ENCODE results near the gene KRTAP3-3. TPM values are rescaled to one million over a fixed set of nuclear protein-coding genes. Genes with fewer than 3 reads are reported as not detected.

KRTAP3-3 gene
- total RNA-seq, 1 experiment from 2014 or later = not detected

- Mint-ChIP-seq H3K4me1 (peaks cover 0 to 3% of the 10 kb centered on the region in 2 experiments; a peak in 1 of 4 replicates), H3K4me3 (no peak overlapping the region), H3K9me3 (no peaks in the 10 kb centered on the region), H3K27me3 (ENCODE audit: low read depth) (no peaks in the 10 kb centered on the region; the same call in 1 of the 2 replicates), H3K27ac (no peak overlapping the region), H3K36me3 (ENCODE audit: insufficient read depth in 1 of 3, low read depth in 3 of 3) (no peaks in the 10 kb centered on the region; a peak in 1 of 7 replicates)
- Histone ChIP-seq H3K27me3 (ENCODE audit: insufficient read depth, low read length) (no peaks in the 10 kb centered on the region), H2BK120ac (ENCODE audit: low read depth, low read length, poor library complexity, severe bottlenecking) (no peak overlapping the region), H2BK15ac (ENCODE audit: low read depth, low read length) (no peak overlapping the region), H3K56ac (ENCODE audit: insufficient read length, low read depth, low read length) (no peak overlapping the region), H3K18ac (ENCODE audit: insufficient read length, low read depth, low read length) (no peak overlapping the region), H4K20me1 (ENCODE audit: control insufficient read depth, insufficient read depth, insufficient read length) (no peaks in the 10 kb centered on the region), H3K79me2 (ENCODE audit: insufficient read depth, low read length) (no peaks in the 10 kb centered on the region), H3K23ac (ENCODE audit: insufficient read length, low read depth, low read length) (no peak overlapping the region), H4K5ac (ENCODE audit: insufficient read length, low read depth, low read length) (no peak overlapping the region), H2AK5ac (ENCODE audit: insufficient read length, low read length) (no peak overlapping the region), H3T11ph (ENCODE audit: low read length) (no peak overlapping the region), H3K9me3 (ENCODE audit: control insufficient read depth, low read depth, low read length) (no peaks in the 10 kb centered on the region), H3K79me1 (ENCODE audit: insufficient read depth, low read depth, low read length, poor library complexity, severe bottlenecking) (no peaks in the 10 kb centered on the region), H4K91ac (ENCODE audit: insufficient read length, low read depth, low read length) (no peak overlapping the region), H3K4me2 (ENCODE audit: insufficient read depth, insufficient read length, low read length) (no peak overlapping the region), H3K27ac (ENCODE audit: insufficient read length, low read depth, low read length) (no peak overlapping the region), H3K23me2 (ENCODE audit: insufficient read length, low read depth, low read length, poor library complexity, severe bottlenecking) (no peaks in the 10 kb centered on the region), H3K9ac (ENCODE audit: extremely low read depth, insufficient read length, low read length) (no peak overlapping the region), H2BK5ac (ENCODE audit: insufficient read length, low read length) (no peak overlapping the region), H3K4me1 (ENCODE audit: insufficient read depth, low read length) (no peaks in the 10 kb centered on the region), H3K14ac (ENCODE audit: insufficient read depth, low read length) (no peak overlapping the region), H4K8ac (replicated peaks; ENCODE audit: insufficient read length, low read depth, low read length) (no peak overlapping the region), H2BK20ac (ENCODE audit: low read depth, low read length, poor library complexity, severe bottlenecking) (no peak overlapping the region), H2BK12ac (ENCODE audit: insufficient read length, low read depth, low read length) (no peak overlapping the region), H3K4ac (ENCODE audit: low read depth, low read length) (no peak overlapping the region), H2AFZ (ENCODE audit: low read length) (no peak overlapping the region)
- no peak for DNase-seq
- no peak for TF ChIP-seq CTCF (conservative IDR thresholded peaks at IDR 0.05)
- no CpG with 5 or more reads among the region's 4 CpGs for WGBS (ENCODE audit: extremely low coverage, insufficient read length, low lambda C conversion rate)
Measured at GRCh38 chr17:40996829-40997228, 2.9 kb upstream of the KRTAP3-3 start.

Measured in H9 (cell line).